ENCODE results near the gene S100A10. TPM values are rescaled to one million over a fixed set of nuclear protein-coding genes. Genes with fewer than 3 reads are reported as not detected.

The S100A10 gene
- total RNA-seq, 3 donors from 2014 or later (not counting 1 experiment from before 2014, with no cell fraction given), result 142 to 200 (median 183) TPM

DNA sequence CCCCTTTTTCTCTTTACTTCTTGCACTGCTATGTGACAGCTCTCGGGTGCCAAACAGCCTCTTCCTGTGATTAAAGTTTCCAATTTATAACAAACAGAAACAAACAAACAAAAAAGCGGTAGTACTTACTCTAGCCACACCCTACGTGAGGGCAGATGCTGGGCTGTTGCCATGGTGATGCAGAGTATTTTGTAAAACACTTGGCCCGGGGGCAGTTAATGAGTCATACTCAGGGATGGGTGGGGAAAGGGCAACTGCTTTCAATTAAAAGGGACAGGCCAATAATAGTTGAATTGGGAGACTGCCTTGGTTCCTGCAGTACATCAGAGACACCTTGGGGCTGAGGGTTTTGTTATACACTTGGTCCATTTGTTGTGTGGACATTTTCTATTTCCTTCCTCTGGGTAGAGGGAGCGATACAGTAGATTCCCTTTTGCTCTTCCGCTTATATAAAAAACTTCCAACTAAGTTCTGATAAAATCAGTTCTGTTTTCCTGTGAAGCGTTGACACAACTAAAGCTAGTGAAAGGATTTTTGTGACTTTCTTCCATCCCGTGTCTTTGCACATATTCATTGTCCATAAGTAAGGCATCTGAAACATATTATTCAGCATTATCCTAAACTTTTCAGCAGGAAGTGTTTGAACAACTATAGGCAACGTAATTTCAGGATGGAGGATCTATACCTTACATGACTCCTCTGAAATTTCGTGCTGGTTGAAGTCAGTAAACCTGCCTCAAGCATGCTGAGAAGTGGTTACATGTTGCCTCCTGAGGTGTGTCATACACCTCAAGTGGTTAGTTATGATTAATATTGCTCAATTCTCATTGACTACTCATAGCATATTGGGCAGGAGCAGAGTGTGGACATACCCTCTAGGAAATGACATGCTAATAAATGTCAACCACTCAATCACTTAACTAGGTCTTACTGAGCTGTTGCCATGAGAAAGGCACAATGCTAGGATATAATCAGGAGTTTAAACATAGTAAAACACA, 47.6 kb downstream of the S100A10 start:
- ATAC-seq (peak; percentile 67 to 89 (median 87)), DNase-seq (peak; percentile 79 to 94)
- H3K27ac Mint-ChIP-seq, result peak overlapping the region; percentile 89 to 95

DNA sequence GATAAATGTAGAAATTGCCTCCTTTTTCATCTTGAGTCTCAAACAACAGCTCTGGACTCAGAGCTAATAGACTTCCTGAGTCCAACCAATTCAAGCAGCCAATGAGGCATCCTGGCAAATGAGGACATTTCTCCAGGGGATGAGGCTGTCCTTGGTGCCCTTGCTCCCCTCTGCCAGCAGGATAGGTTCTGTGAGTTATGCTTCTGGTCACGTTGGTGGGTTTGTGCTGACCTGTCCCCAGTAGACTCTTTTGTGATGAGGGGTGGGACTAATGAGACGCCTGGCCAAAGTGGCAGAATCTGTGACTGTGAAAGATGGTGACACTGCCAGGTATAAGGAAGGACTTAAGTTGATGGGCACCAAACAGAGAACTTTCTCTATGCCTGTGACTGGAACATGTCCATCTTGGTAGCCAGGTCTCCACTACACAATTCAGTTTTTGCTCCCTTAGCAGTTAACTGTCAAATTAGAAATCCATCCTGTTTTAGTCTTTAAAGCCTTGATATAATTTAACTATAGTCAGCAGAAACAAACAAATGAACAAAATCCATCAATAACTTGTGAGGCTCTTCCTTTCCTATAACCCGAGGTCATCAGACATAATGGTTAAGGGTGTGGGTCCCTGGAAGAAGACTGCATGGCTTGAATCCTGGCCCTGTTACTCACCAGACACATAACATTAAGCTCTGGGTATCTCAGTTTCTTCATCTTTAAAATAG, 48.6 kb downstream of the S100A10 start:
- no peak for ATAC-seq
- intact Hi-C loops (cut with micrococcal nuclease), result loop anchor here (2.0 to 5.0 kb wide), 3 partner anchors 38 to 102 kb away; partner anchors contain the start of gene THEM4

More for the DNA sequence above, 47.6 kb downstream of the S100A10 start:
- H3K4me1 Mint-ChIP-seq, result peaks cover 23 to 42% of the 10 kb centered on the region in 2 donors
- H3K4me3 ChIP-seq (ENCODE audit: low read length), result no peak overlapping the region
- no peaks in the 10 kb centered on the region for H3K36me3 Mint-ChIP-seq
- peak overlapping the region; percentile 86 for H3K4me3 Mint-ChIP-seq
- peak overlapping the region; percentile 93 for H3K27ac ChIP-seq (ENCODE audit: low read length)
- no peaks in the 10 kb centered on the region for H3K9me3 ChIP-seq (ENCODE audit: control insufficient read depth, insufficient read depth, low read length)
- no peaks in the 10 kb centered on the region for H3K36me3 ChIP-seq (ENCODE audit: control insufficient read depth, insufficient read depth, low read length)
- H3K9me3 Mint-ChIP-seq, result no peaks in the 10 kb centered on the region
- TF ChIP-seq, protein P1, sequence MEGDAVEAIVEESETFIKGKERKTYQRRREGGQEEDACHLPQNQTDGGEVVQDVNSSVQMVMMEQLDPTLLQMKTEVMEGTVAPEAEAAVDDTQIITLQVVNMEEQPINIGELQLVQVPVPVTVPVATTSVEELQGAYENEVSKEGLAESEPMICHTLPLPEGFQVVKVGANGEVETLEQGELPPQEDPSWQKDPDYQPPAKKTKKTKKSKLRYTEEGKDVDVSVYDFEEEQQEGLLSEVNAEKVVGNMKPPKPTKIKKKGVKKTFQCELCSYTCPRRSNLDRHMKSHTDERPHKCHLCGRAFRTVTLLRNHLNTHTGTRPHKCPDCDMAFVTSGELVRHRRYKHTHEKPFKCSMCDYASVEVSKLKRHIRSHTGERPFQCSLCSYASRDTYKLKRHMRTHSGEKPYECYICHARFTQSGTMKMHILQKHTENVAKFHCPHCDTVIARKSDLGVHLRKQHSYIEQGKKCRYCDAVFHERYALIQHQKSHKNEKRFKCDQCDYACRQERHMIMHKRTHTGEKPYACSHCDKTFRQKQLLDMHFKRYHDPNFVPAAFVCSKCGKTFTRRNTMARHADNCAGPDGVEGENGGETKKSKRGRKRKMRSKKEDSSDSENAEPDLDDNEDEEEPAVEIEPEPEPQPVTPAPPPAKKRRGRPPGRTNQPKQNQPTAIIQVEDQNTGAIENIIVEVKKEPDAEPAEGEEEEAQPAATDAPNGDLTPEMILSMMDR (IDR thresholded peaks at IDR 0.05), result no peak
- intact Hi-C loops (cut with micrococcal nuclease), result loop anchor here (2.0 to 5.0 kb wide), 3 partner anchors 39 to 101 kb away; partner anchors contain the start of gene THEM4
- H3K27me3 ChIP-seq (ENCODE audit: control insufficient read depth, insufficient read depth, low read length), result no peaks in the 10 kb centered on the region
- H3K27me3 Mint-ChIP-seq (ENCODE audit: low read depth in 2 of 2), result peaks cover 0 to 3% of the 10 kb centered on the region in 2 donors
- 35% methylated on average over 8 of the region's 10 CpGs for WGBS (ENCODE audit: insufficient coverage)
- H3K4me1 ChIP-seq (ENCODE audit: control insufficient read depth, insufficient read depth, low read length), result peaks cover 22% of the 10 kb centered on the region

DNA sequence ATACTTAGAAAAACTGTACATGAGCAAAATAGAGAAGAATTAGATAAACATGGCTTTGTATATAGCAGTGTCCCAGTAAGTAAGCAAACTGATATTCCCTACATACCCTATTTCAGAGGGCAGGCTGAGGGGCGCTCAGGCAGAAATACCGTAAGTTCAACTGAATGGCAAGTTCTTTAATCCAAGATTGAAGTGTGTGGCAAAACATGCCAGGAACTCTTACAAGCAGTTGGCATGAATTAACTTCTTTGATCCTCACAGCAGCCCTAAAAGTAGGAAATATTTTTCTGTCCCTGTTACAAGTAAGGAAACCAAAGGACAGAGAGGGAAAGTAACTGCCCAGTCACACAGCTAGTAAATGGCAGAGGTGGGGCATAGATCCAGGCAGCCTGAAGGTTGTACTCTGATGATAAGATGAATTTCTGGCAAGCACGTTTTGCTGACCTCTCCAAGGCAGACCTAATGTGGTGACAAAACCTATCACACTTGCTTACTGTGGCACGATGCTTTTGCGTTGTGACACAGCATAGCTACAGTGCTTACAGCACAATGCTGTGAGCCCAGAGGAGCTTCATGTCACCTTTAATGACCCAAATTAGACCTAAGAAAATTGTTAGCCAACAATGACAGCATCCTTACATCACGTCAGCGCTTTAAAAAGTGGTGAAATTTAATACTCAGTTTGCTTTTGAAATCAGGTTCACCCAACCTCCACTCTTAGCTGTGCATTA, 49.4 kb downstream of the S100A10 start:
- peak overlapping the region; percentile 93 for H3K27ac ChIP-seq (ENCODE audit: low read length)
- TF ChIP-seq, protein P1 (IDR thresholded peaks at IDR 0.05), result no peak
- DNase-seq, result peak in 1 of 2 donors; percentile 39
- H3K9me3 ChIP-seq (ENCODE audit: control insufficient read depth, insufficient read depth, low read length), result no peaks in the 10 kb centered on the region
- H3K27me3 ChIP-seq (ENCODE audit: control insufficient read depth, insufficient read depth, low read length), result no peaks in the 10 kb centered on the region
- 47% methylated on average over 5 of the region's 7 CpGs for WGBS (ENCODE audit: insufficient coverage)
- Mint-ChIP-seq H3K27me3 (ENCODE audit: low read depth in 2 of 2) (peaks cover 0 to 3% of the 10 kb centered on the region in 2 donors), H3K9me3 (no peaks in the 10 kb centered on the region), H3K36me3 (no peaks in the 10 kb centered on the region), H3K27ac (peak overlapping the region; percentile 89 to 95), H3K4me1 (peaks cover 23 to 42% of the 10 kb centered on the region in 2 donors), H3K4me3 (no peak overlapping the region)
- peak in 2 of 3 donors; percentile 28 to 38 for ATAC-seq
- H3K4me3 ChIP-seq (ENCODE audit: low read length), result no peak overlapping the region
- no peaks in the 10 kb centered on the region for H3K36me3 ChIP-seq (ENCODE audit: control insufficient read depth, insufficient read depth, low read length)
- intact Hi-C loops (cut with micrococcal nuclease), result loop anchor here (2.0 kb wide), 1 partner anchor 51 kb away; no protein-coding TSS in a partner anchor
- H3K4me1 ChIP-seq (ENCODE audit: control insufficient read depth, insufficient read depth, low read length), result peaks cover 22% of the 10 kb centered on the region

More for the DNA sequence above, 48.6 kb downstream of the S100A10 start:
- H3K9me3 Mint-ChIP-seq, result no peaks in the 10 kb centered on the region
- Histone ChIP-seq H3K36me3 (ENCODE audit: control insufficient read depth, insufficient read depth, low read length) (no peaks in the 10 kb centered on the region), H3K4me1 (ENCODE audit: control insufficient read depth, insufficient read depth, low read length) (peaks cover 22% of the 10 kb centered on the region), H3K9me3 (ENCODE audit: control insufficient read depth, insufficient read depth, low read length) (no peaks in the 10 kb centered on the region), H3K27me3 (ENCODE audit: control insufficient read depth, insufficient read depth, low read length) (no peaks in the 10 kb centered on the region), H3K4me3 (ENCODE audit: low read length) (no peak overlapping the region), H3K27ac (ENCODE audit: low read length) (peak overlapping the region; percentile 93)
- DNase-seq, result peak in 1 of 2 donors; percentile 31
- H3K27me3 Mint-ChIP-seq (ENCODE audit: low read depth in 2 of 2), result peaks cover 0 to 3% of the 10 kb centered on the region in 2 donors
- H3K4me3 Mint-ChIP-seq, result peak overlapping the region; percentile 86
- H3K4me1 Mint-ChIP-seq, result peaks cover 23 to 43% of the 10 kb centered on the region in 2 donors
- WGBS (ENCODE audit: insufficient coverage), result 85% methylated on average over 2 of the region's 3 CpGs
- TF ChIP-seq, protein P1 (IDR thresholded peaks at IDR 0.05), result no peak
- peak overlapping the region; percentile 89 to 95 for H3K27ac Mint-ChIP-seq
- H3K36me3 Mint-ChIP-seq, result no peaks in the 10 kb centered on the region

Measured in natural killer cell (primary cell).